ENCODE results near the gene TBC1D9. TPM values are rescaled to one million over a fixed set of nuclear protein-coding genes. Genes with fewer than 3 reads are reported as not detected.
A peak's percentile ranks its signal among the peaks of the same experiment; 100 is the strongest.

TBC1D9 gene
- total RNA-seq = 49.6 to 54.2 TPM (median 52.4 TPM) in 3 replicates

DNA sequence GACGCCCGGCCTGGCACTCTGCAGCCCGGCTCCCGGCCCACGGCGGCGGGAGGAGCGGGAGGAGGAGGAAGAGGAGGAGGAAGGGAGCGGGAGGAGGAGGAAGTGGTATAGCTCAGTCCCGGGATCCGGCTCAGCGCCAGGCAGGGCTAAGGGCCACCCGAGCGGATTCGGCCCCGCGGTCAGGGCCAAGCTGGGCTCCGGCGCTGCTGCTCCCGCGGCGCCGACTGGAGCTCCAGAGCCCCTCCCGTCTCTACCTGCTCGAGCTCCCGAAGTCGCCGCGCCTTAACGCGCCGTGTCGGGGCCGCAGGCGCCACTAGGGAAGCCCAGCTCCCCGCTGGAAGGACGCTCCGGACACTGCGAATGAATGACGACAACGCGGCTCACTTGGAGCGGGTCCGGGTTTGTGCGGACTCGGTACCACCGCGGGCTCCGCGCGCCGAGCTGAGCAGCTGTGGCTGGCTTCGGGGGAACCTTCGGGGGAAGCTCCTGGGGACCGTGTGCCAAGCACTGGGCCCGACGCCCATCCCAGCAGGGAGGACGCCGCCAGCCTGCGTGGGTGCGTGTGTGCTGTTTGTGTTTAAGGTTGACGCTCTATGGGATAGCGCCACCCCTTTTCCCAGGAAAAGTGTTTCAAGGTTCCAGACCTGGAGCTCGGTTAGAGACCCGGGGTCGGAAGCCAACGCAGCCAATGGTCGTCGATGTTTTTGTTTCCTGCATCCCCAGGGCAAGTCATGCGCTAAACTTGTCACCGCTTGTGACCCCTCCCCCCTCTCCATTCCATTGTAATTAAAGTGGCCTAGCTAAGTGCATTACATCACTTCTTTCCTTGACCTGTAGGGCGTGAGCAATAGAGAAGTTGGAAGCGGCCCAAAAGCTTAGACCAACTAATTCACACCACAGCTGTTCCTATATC lies at the start of gene TBC1D9:
Gene TBC1D9 (minus strand): TSS at position 67 of the 913 bp plus-strand sequence. CDS start 340 bp downstream, outside the sequence.
- H3K27me3 Mint-ChIP-seq (ENCODE audit: low read depth) = no peaks in the 10 kb centered on the region
- TF ChIP-seq, protein P1, sequence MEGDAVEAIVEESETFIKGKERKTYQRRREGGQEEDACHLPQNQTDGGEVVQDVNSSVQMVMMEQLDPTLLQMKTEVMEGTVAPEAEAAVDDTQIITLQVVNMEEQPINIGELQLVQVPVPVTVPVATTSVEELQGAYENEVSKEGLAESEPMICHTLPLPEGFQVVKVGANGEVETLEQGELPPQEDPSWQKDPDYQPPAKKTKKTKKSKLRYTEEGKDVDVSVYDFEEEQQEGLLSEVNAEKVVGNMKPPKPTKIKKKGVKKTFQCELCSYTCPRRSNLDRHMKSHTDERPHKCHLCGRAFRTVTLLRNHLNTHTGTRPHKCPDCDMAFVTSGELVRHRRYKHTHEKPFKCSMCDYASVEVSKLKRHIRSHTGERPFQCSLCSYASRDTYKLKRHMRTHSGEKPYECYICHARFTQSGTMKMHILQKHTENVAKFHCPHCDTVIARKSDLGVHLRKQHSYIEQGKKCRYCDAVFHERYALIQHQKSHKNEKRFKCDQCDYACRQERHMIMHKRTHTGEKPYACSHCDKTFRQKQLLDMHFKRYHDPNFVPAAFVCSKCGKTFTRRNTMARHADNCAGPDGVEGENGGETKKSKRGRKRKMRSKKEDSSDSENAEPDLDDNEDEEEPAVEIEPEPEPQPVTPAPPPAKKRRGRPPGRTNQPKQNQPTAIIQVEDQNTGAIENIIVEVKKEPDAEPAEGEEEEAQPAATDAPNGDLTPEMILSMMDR (IDR thresholded peaks at IDR 0.05; ENCODE audit: unreplicated experiment) = no peak
- DNase-seq (ENCODE audit: low spot score in 2 of 2, unreplicated experiment in 2 of 2) = peak; percentile 24 to 69
- peak within 1 kb of the TSS; percentile 85 for H3K4me3 Mint-ChIP-seq
- peaks cover 6% of the 10 kb centered on the region for H3K9me3 Mint-ChIP-seq
- peaks cover 14% of the 10 kb centered on the region for H3K36me3 Mint-ChIP-seq
- peaks cover 46% of the 10 kb centered on the region for H3K4me1 Mint-ChIP-seq
- peak within 1 kb of the TSS; percentile 95 for H3K27ac Mint-ChIP-seq

DNA sequence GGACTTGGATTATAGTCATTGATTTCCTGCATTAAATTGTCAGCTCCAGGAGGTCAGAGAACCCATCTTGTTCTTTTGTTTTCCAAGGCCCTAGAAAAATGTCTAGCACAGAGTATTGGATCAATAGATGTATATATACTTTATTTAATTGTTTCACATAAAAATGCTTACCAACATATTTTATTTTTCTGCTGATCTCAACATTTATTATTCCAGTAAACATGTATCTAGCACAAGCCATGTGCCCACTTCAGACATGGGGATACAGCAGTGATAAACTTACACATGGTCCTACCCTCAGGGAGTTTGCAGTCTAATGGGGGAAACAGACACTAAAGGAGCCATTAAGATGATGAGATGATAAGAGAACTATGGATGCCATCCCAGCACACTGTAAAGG lies 49.1 kb upstream of the TBC1D9 start:
- H3K36me3 Mint-ChIP-seq = no peaks in the 10 kb centered on the region
- DNase-seq (ENCODE audit: low spot score in 2 of 2, unreplicated experiment in 2 of 2) = no peak
- H3K27ac Mint-ChIP-seq = no peak overlapping the region

DNA sequence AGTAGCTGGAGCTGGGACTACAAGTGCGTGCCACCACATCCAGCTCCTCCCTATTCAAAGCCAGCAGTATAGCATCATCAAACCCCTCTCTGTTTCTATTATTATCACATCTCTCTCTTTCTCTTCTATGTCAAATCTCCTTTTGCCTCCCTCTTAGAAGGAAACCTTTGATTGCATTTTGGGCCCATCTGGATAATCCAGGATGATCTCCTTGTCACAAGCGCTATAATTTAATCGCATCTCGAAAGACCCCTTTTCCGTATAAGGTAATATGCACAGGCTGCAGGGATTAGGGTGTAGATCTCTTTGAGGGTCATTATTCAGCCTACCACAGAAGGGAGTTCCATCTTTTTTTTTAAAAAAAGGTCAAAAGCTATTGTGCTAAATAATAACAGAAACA lies 46.4 kb upstream of the TBC1D9 start:
- Mint-ChIP-seq H3K27ac (no peak overlapping the region), H3K36me3 (no peaks in the 10 kb centered on the region), H3K27me3 (ENCODE audit: low read depth) (no peaks in the 10 kb centered on the region), H3K9me3 (peaks cover 4% of the 10 kb centered on the region), H3K4me3 (no peak overlapping the region), H3K4me1 (peaks cover under 1% of the 10 kb centered on the region)
- TF ChIP-seq, protein P1 (IDR thresholded peaks at IDR 0.05; ENCODE audit: unreplicated experiment) = no peak
- no peak for DNase-seq (ENCODE audit: low spot score in 2 of 2, unreplicated experiment in 2 of 2)

More for the DNA sequence above, 49.1 kb upstream of the TBC1D9 start:
- Mint-ChIP-seq H3K27me3 (ENCODE audit: low read depth) (no peaks in the 10 kb centered on the region), H3K9me3 (peaks cover 4% of the 10 kb centered on the region), H3K4me1 (peaks cover 5% of the 10 kb centered on the region), H3K4me3 (no peak overlapping the region)
- TF ChIP-seq, protein P1 (IDR thresholded peaks at IDR 0.05; ENCODE audit: unreplicated experiment) = no peak

DNA sequence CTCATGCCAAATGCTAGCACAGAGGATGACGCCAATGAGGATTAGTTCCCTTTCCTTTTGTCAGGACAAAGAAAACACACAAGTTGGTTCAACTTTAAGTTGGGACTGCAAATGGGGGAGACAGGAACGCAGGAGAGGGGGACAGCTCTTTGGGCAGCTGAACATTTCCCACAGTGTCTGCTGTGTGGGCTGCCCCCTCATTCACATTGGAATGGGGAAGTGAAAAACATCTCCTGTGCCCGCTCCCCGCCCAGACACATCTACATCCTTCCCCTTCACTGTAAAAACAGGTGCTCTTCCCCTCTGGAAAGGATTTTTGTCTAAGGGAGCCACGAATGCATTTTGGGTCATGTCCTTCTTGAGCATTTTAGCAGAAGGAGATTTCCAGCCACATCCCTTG lies 44.5 kb upstream of the TBC1D9 start:
- Mint-ChIP-seq H3K27me3 (ENCODE audit: low read depth) (no peaks in the 10 kb centered on the region), H3K9me3 (peaks cover 4% of the 10 kb centered on the region), H3K4me3 (no peak overlapping the region), H3K36me3 (no peaks in the 10 kb centered on the region), H3K4me1 (no peaks in the 10 kb centered on the region), H3K27ac (no peak overlapping the region)
- TF ChIP-seq, protein P1 (IDR thresholded peaks at IDR 0.05; ENCODE audit: unreplicated experiment) = no peak
- no peak for DNase-seq (ENCODE audit: low spot score in 2 of 2, unreplicated experiment in 2 of 2)

DNA sequence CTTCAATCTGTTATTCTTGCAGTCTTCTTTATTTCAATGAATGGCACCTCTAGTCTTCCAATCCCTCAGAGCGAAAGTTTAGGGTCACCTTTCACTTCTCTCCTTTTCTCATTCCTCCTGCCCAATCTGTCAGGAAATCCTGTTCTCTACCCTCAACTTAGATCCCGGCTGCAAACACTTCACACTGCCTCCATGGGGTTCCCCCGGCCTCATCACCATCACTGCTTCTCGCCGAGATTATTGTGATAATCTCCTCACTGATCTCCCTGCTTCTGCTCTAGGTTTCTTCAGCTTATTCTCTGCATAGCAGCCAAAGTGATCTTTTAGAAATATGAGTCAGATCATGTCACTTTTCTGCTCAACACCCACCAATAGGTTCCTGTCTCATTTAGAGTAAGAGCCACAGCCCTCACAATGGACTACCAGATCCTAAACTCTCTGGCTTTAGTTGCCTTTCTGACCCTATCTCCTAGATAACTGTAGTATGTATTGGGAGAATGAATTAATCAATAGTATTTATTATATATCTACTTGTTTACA lies 43.6 kb upstream of the TBC1D9 start:
- TF ChIP-seq, protein P1 (IDR thresholded peaks at IDR 0.05; ENCODE audit: unreplicated experiment) = no peak
- no peaks in the 10 kb centered on the region for H3K36me3 Mint-ChIP-seq
- DNase-seq (ENCODE audit: low spot score in 2 of 2, unreplicated experiment in 2 of 2) = no peak
- no peaks in the 10 kb centered on the region for H3K9me3 Mint-ChIP-seq
- no peaks in the 10 kb centered on the region for H3K27me3 Mint-ChIP-seq (ENCODE audit: low read depth)
- H3K27ac Mint-ChIP-seq = no peak overlapping the region
- H3K4me1 Mint-ChIP-seq = no peaks in the 10 kb centered on the region
- no peak overlapping the region for H3K4me3 Mint-ChIP-seq

Data from mesothelial cell of epicardium (in vitro differentiated cells).